GM23338 (cell line): ENCODE data around the gene PRKX. TPM values are rescaled to one million over a fixed set of nuclear protein-coding genes. Genes with fewer than 3 reads are reported as not detected.
"Not testable (repeated sequence)": the region's sequence is repeated elsewhere in the genome, so short reads cannot be mapped to it uniquely, and the experiment has no call there.

Source experiments
- ATAC-seq: fragments of 200-7000 bp; cut with Tn5 transposase; 3 replicates; pipeline ENCODE4 v1.9.1; 2020
- DNase-seq: peaks from one replicate; pipeline ENCODE4 v3.0.0-alpha.2; 2015; ENCODE audit warnings: low spot score
- H2AFZ ChIP-seq: fragments of 200-600 bp; sonication (generic); 2 replicates; pipeline ENCODE4 v1.8.0; 2016; ENCODE audit warnings: antibody characterized with exemption, mild to moderate bottlenecking, moderate library complexity
- H3F3A ChIP-seq: fragments of 200-600 bp; sonication (generic); replicated peaks from 2 replicates; pipeline ENCODE4 v1.8.0; 2017; ENCODE audit warnings: antibody characterized with exemption, mixed run types, low read depth
- H3K27ac ChIP-seq: fragments of 200-600 bp; sonication (generic); 2 replicates; pipeline ENCODE4 v1.6.1; 2016; ENCODE audit warnings: low read depth
- H3K27me3 ChIP-seq: fragments of 200-600 bp; sonication (generic); 2 replicates; pipeline ENCODE4 v1.8.0; 2016; ENCODE audit warnings: mild to moderate bottlenecking, mixed run types, moderate library complexity; ENCODE audit not compliant: insufficient read depth
- H3K36me3 ChIP-seq: fragments of 200-600 bp; sonication (generic); 2 replicates; pipeline ENCODE4 v1.8.0; 2016; ENCODE audit warnings: mild to moderate bottlenecking; ENCODE audit not compliant: insufficient read depth
- H3K4me1 ChIP-seq: fragments of 200-600 bp; sonication (generic); 2 replicates; pipeline ENCODE4 v1.8.0; 2016; ENCODE audit warnings: mild to moderate bottlenecking, moderate library complexity; ENCODE audit not compliant: insufficient read depth
- H3K4me2 ChIP-seq: fragments of 200-600 bp; sonication (generic); 2 replicates; pipeline ENCODE4 v1.7.1; 2017; ENCODE audit warnings: mixed run types
- H3K4me3 ChIP-seq: fragments of 200-600 bp; sonication (generic); 2 replicates; pipeline ENCODE4 v1.6.1; 2016; ENCODE audit warnings: mixed run types
- H3K79me2 ChIP-seq: fragments of 200-600 bp; sonication (generic); replicated peaks from 2 replicates; pipeline ENCODE4 v1.8.0; 2017; ENCODE audit warnings: mild to moderate bottlenecking; ENCODE audit not compliant: insufficient read depth
- H3K9me2 ChIP-seq: fragments of 200-600 bp; sonication (generic); 2 replicates; pipeline ENCODE4 v1.8.0; 2017; ENCODE audit not compliant: insufficient read depth
- H4K20me1 ChIP-seq: fragments of 200-600 bp; sonication (generic); replicated peaks from 2 replicates; pipeline ENCODE4 v1.8.0; 2017; ENCODE audit warnings: mild to moderate bottlenecking; ENCODE audit not compliant: insufficient read depth
- H3K27ac Mint-ChIP-seq: 2 replicates; pipeline ENCODE4 v1.8.0; 2020; ENCODE audit warnings: inconsistent platforms, mild to moderate bottlenecking, moderate library complexity, mixed read lengths
- H3K27me3 Mint-ChIP-seq: 3 replicates; pipeline ENCODE4 v1.8.0; 2022; ENCODE audit warnings: low read depth, mild to moderate bottlenecking, moderate library complexity, mixed read lengths, inconsistent platforms; ENCODE audit not compliant: insufficient read depth, poor library complexity
- H3K36me3 Mint-ChIP-seq: 3 replicates; pipeline ENCODE4 v1.8.0; 2021; ENCODE audit warnings: low read depth, mild to moderate bottlenecking, inconsistent platforms, moderate library complexity, mixed read lengths
- H3K4me1 Mint-ChIP-seq: 3 replicates; pipeline ENCODE4 v1.8.0; 2020; ENCODE audit warnings: mild to moderate bottlenecking, inconsistent platforms, mixed read lengths
- H3K4me3 Mint-ChIP-seq: 3 replicates; pipeline ENCODE4 v1.8.0; 2021; ENCODE audit warnings: moderate library complexity, mild to moderate bottlenecking, inconsistent platforms, mixed read lengths
- H3K9me3 Mint-ChIP-seq: 3 replicates; pipeline ENCODE4 v1.8.0; 2020; ENCODE audit warnings: moderate library complexity, mild to moderate bottlenecking, inconsistent platforms, mixed read lengths
- EZH2phosphoT487 ChIP-seq: fragments of 200-600 bp; sonication (generic); IDR thresholded peaks from one replicate; pipeline ENCODE4 v1.8.1; 2018; ENCODE audit warnings: antibody characterized with exemption; ENCODE audit not compliant: unreplicated experiment
- NANOG ChIP-seq: IDR thresholded peaks from 2 replicates; pipeline ENCODE4 v1.6.1; 2016; ENCODE audit warnings: antibody characterized with exemption, borderline replicate concordance
- STAT1 ChIP-seq: IDR thresholded peaks from one replicate; pipeline ENCODE4 v1.6.1; 2016; ENCODE audit warnings: antibody characterized with exemption; ENCODE audit not compliant: unreplicated experiment
- polyA plus RNA-seq: library from polyadenylated mRNA; unstranded; fragments of >200 nt; fragmentation: Nextera tagmentation; extraction: Ambion mirVana; gene quantifications from 2 replicates; pipeline ENCODE4 v1.2.1, GENCODE V29; 2016
- total RNA-seq: library from RNA; depleted of rRNA; stranded (reverse); fragments of >200 nt; shearing (Covaris generic); gene quantifications from 2 replicates; pipeline ENCODE4 v1.2.3, GENCODE V29; 2014
- TF ChIP-seq, protein P1 (sequence below): fragments of 250-450 bp; sonication (Bioruptor Pico); IDR thresholded peaks from 2 replicates; pipeline ENCODE4 v1.5.0; 2020; ENCODE audit warnings: mild to moderate bottlenecking, moderate library complexity

PRKX gene
- total and polyA plus RNA-seq, 2 experiments from 2014 or later = 12.9 to 43.5 TPM

DNA sequence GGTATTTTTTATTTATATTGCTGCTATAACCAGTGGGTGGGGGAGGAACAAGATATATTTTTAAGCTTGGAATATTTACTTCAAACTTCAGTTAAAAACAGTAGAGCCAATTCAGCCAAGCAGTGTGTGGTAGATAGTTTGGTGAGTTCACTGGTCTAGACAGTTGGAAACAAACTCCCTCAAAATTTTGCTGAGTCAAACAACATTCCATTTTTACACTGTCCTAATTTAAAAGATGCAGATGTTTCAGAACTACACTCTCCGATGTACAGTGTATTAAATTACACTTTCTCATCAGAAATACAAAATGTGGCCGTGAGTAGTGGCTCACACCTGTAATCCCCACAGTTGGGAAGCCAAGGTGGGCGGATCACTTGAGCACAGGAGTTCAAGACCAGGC lies 23.3 kb downstream of the PRKX start (continued):
- TF ChIP-seq, protein P1, sequence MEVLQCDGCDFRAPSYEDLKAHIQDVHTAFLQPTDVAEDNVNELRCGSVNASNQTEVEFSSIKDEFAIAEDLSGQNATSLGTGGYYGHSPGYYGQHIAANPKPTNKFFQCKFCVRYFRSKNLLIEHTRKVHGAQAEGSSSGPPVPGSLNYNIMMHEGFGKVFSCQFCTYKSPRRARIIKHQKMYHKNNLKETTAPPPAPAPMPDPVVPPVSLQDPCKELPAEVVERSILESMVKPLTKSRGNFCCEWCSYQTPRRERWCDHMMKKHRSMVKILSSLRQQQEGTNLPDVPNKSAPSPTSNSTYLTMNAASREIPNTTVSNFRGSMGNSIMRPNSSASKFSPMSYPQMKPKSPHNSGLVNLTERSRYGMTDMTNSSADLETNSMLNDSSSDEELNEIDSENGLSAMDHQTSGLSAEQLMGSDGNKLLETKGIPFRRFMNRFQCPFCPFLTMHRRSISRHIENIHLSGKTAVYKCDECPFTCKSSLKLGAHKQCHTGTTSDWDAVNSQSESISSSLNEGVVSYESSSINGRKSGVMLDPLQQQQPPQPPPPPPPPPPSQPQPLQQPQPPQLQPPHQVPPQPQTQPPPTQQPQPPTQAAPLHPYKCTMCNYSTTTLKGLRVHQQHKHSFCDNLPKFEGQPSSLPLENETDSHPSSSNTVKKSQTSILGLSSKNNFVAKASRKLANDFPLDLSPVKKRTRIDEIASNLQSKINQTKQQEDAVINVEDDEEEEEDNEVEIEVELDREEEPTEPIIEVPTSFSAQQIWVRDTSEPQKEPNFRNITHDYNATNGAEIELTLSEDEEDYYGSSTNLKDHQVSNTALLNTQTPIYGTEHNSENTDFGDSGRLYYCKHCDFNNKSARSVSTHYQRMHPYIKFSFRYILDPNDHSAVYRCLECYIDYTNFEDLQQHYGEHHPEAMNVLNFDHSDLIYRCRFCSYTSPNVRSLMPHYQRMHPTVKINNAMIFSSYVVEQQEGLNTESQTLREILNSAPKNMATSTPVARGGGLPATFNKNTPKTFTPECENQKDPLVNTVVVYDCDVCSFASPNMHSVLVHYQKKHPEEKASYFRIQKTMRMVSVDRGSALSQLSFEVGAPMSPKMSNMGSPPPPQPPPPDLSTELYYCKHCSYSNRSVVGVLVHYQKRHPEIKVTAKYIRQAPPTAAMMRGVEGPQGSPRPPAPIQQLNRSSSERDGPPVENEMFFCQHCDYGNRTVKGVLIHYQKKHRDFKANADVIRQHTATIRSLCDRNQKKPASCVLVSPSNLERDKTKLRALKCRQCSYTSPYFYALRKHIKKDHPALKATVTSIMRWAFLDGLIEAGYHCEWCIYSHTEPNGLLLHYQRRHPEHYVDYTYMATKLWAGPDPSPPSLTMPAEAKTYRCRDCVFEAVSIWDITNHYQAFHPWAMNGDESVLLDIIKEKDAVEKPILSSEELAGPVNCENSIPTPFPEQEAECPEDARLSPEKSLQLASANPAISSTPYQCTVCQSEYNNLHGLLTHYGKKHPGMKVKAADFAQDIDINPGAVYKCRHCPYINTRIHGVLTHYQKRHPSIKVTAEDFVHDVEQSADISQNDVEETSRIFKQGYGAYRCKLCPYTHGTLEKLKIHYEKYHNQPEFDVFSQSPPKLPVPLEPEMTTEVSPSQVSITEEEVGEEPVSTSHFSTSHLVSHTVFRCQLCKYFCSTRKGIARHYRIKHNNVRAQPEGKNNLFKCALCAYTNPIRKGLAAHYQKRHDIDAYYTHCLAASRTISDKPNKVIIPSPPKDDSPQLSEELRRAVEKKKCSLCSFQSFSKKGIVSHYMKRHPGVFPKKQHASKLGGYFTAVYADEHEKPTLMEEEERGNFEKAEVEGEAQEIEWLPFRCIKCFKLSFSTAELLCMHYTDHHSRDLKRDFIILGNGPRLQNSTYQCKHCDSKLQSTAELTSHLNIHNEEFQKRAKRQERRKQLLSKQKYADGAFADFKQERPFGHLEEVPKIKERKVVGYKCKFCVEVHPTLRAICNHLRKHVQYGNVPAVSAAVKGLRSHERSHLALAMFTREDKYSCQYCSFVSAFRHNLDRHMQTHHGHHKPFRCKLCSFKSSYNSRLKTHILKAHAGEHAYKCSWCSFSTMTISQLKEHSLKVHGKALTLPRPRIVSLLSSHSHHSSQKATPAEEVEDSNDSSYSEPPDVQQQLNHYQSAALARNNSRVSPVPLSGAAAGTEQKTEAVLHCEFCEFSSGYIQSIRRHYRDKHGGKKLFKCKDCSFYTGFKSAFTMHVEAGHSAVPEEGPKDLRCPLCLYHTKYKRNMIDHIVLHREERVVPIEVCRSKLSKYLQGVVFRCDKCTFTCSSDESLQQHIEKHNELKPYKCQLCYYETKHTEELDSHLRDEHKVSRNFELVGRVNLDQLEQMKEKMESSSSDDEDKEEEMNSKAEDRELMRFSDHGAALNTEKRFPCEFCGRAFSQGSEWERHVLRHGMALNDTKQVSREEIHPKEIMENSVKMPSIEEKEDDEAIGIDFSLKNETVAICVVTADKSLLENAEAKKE (CRISPR knock-in tag) = no peak
- no peak for TF ChIP-seq STAT1

DNA sequence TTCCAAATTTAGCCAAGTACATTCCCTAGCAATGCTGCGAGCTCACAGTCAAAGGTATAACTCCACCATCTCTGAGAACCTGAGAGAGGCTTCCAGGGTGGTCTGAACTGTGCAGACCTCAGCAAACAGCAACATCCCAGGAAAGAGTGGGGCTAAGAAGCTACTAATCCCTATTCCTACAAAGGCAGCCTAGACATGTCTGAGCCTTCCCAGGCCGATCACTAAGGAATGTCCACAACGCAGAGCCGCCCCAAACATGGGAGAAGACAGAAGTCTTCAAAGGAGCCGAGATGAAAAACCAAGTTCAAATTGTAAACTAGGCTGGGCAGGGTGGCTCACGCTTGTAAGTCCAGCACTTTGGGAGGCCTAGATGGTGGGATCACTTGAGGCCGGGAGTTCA lies 30.2 kb downstream of the PRKX start:
- not testable (repeated sequence) for H3K4me3 ChIP-seq, ATAC-seq, H3K27ac ChIP-seq, H3K4me2 ChIP-seq, H3K9me2 ChIP-seq, H2AFZ ChIP-seq, DNase-seq, H3F3A ChIP-seq, H3K4me1 Mint-ChIP-seq, H3K9me3 Mint-ChIP-seq, H3K36me3 ChIP-seq, H3K27me3 ChIP-seq, H3K4me1 ChIP-seq, H3K27me3 Mint-ChIP-seq, H3K36me3 Mint-ChIP-seq, H3K27ac Mint-ChIP-seq, H4K20me1 ChIP-seq, H3K4me3 Mint-ChIP-seq
- H3K79me2 ChIP-seq = peaks cover 11% of the 10 kb centered on the region

DNA sequence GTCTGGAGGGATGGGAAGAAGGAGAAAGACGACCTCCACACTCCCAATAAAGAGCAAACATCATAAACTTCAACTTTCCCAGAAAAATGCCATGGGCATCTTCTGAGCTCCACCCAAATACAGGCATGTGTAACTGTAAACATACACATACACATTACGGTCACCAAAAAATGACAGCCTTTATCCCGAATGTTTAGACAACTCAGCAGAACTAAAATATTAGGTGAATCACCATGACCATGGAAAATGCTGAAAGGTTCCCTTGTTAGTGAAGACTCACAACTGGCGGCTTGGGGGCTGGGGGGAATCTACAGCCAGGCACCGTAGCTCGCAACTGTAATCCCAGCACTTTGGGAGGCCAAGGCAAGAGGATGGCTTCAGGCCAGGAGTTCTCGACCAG lies 33.0 kb downstream of the PRKX start:
- Mint-ChIP-seq H3K4me1 (peaks cover 7% of the 10 kb centered on the region; the same call in 1 of the 3 replicates), H3K27me3 (peaks cover 2% of the 10 kb centered on the region), H3K9me3 (no peaks in the 10 kb centered on the region), H3K4me3 (no peak overlapping the region), H3K27ac (no peak overlapping the region), H3K36me3 (peaks cover 5% of the 10 kb centered on the region)
- Histone ChIP-seq H3K4me3 (no peak overlapping the region), H4K20me1 (no peaks in the 10 kb centered on the region), H3K4me1 (no peaks in the 10 kb centered on the region), H3K36me3 (no peaks in the 10 kb centered on the region), H3F3A (no peaks in the 10 kb centered on the region), H3K27me3 (no peaks in the 10 kb centered on the region), H3K27ac (no peak overlapping the region), H3K79me2 (peaks cover 11% of the 10 kb centered on the region), H2AFZ (no peak overlapping the region), H3K4me2 (no peak overlapping the region), H3K9me2 (no peaks in the 10 kb centered on the region)
- DNase-seq (no peak), ATAC-seq (no peak)
- no peak for TF ChIP-seq EZH2phosphoT487
- no peak for TF ChIP-seq STAT1
- TF ChIP-seq, protein P1 (CRISPR knock-in tag) = no peak
- TF ChIP-seq NANOG = no peak
